Neural progenitor cell (in vitro differentiated cells): ENCODE results near the gene E2F8.

Source experiments
- CTCF ChIP-seq: fragments of 200-600 bp; sonication (generic); IDR thresholded peaks from 2 replicates; pipeline ENCODE4 v1.5.1; 2017; ENCODE audit warnings: antibody characterized with exemption, mild to moderate bottlenecking
- EZH2 ChIP-seq: fragments of 200-600 bp; sonication (generic); IDR thresholded peaks from 2 replicates; pipeline ENCODE4 v1.6.1; 2017; ENCODE audit warnings: antibody characterized with exemption, mild to moderate bottlenecking, moderate library complexity

GRCh38 chr11:19181531-19182261, 59.0 kb downstream of the E2F8 start:
- TF ChIP-seq CTCF (no peak), EZH2 (no peak)
